HG03139 (cell line): Measurements from ENCODE around the gene RGS16.

ENCODE experiments used
- ATAC-seq: cut with Tn5 transposase; IDR thresholded peaks from one replicate; pipeline ENCODE4 v1.9.1; 2021; ENCODE audit not compliant: unreplicated experiment

RGS16 gene

DNA sequence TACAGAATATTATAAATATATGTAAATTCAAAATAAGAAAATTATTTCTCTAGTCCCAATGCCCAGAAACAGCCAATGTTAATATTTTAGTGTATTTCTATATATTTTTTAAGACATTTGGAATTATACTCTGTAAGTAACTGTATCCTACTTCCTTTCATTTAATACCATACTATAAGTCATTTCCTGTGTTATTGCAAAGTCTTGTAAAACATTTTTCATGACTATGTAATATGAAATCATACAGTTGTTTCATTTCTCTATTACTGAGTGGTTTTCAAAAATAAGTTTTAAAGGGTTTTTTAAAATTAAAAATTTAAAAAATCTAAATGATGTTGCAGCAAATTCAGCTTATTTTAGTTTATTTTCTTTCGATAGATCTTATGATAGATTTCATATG lies 17.1 kb downstream of the RGS16 start:
- ATAC-seq: no peak

DNA sequence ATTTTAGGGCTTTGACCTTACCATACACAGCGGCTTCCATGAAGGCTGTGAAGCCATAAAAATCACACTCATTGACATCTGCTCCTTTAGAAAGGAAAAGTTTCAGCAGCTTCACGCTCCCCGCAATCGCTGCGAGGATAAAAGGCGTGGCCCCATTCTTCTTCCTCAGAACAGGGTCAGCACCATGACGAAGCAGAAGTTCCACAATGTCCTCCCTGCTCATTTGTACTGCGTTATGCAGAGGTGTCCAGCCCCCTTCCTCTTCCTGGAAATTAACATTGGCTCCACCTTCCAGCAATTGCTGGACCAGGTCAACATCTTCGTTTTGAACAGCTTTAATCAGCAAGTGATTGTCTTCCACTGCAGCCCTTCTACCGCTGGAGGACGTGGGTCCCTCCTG lies 17.8 kb downstream of the RGS16 start:
- ATAC-seq: no peak

- no peak for ATAC-seq
These were observed 19.4 kb downstream of the RGS16 start for GRCh38 chr1:182584746-182585145.

DNA sequence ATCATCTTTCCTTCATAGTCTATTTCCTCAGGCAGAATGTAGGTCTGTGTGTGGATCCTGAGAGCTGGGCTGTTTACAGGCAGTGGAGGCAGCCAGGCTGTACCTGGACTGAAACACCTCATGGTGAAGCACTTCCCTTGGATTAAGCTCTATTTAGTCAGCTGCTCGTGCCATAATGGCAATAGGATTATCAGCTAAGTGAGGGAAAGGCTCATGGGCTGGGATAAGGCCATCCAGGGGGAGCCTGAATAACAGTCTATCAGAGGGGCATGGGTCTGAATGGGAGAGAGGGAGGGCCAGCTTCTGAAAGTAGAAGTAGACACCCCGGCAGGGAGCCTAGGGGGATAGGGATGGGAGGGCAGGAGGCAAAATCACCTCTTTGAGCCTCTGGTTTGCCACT lies 23.5 kb downstream of the RGS16 start:
- ATAC-seq: no peak

DNA sequence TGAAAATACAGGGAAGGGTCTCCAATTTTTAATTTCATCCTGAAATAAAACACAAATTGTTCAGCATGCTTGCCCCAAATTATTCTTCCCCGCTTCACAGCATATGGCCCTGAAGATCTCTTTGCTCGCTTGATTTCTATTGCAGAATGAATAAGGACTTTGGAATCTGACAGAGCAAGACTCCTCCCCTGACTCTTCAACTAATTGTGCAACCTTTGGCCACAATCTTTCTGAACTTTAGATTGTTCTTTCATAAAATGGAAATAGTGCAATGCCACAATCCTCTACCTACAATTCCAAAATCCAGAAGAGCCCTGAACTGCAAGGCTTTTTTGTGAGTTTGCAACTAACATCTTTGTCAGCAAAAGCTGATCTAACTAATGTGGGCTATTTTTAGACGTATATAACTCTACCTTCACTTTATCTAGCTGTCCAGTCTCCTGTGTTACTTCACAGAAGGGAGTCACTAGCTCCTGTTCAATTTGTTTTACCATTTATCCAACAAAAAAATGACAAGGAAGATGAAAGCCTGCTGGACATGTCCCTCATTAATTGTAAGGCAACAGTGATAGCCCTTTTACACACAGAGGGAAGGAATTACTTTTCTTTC lies 28.5 kb downstream of the RGS16 start:
- ATAC-seq: no peak

DNA sequence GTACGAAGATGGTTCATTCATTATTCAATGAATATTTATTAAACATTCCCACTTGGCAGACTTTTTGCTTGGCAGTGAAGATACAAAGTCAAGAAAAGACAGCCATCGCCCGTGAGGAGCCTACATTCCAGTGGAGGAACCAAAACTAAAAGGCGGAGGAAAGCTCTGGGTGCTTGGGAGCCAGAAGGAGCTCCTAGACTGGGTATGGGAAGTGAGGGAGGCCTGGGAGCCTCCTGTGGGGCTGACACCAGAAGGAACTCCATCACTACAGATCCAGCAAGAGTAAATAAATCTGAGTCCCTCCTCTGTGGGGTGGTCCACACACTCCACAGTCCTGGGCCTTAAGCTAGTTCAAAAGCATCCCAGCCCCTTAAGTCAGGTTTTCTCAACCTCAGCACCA lies 30.0 kb downstream of the RGS16 start:
- no peak for ATAC-seq

DNA sequence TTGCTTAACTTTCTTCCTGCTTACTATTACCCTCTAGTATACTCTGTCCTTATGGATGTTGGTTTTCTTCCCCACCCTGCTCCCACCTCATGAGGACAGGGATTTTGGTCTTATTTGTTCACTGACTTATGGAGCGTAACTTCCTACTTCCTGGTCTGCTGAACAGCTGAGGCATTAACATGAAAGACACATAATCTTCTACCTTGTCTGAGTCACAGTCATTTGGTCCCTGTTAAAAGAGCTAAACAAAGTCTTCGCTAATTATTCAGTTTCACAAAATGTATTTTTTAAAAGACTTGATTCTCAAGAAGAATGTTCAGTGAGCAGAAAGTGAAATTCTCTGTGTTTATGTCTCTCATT lies 33.6 kb downstream of the RGS16 start:
- ATAC-seq: no peak

- no peak for ATAC-seq
These were observed 34.1 kb downstream of the RGS16 start for GRCh38 chr1:182569939-182570610.

- ATAC-seq: no peak
These were observed 35.4 kb downstream of the RGS16 start for GRCh38 chr1:182568647-182569284.

GRCh38 chr1:182567629-182568028 lies 36.6 kb downstream of the RGS16 start:
- no peak for ATAC-seq

DNA sequence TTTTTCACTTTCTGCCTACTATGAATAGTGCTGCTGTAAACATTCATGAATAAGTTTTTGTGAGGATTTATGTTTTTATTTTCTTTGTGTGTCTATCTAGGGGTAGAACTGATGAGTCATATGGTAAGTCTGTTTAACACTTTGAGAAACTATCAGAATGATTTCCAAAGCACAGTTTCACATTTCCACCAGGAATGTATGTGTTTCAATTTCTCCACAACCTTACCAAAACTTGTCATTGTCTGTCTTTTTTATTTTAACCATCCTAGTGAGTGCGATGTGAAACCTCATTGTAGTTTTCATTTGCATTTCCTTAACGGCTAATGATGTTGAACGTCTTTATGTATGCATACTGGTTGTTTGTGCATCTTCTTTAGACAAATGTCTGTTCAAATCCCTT lies 38.7 kb downstream of the RGS16 start:
- no peak for ATAC-seq

- ATAC-seq: no peak
These were observed 39.7 kb downstream of the RGS16 start for GRCh38 chr1:182564406-182565004.

- no peak for ATAC-seq
These were observed 41.1 kb downstream of the RGS16 start for GRCh38 chr1:182563095-182563494.

DNA sequence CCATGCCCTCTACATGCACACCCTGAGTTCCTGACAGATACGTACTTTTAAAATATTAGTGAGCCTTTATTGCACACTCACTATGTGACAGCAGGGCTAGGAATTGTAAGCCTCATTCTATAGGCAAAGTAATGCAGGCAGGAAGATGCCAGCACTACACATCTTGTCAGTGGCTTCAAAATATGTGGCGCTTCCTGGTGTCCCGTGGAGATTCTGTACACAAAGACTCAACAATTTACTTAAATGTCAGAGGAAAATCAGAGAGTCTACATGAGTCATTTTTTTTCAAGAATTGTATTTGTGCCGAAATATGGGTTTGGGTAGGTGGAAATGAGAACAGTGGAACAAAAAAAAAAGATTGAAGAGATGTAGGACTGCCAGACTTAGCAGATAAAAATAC lies 42.7 kb downstream of the RGS16 start:
- no peak for ATAC-seq

GRCh38 chr1:182560392-182560984 lies 43.7 kb downstream of the RGS16 start:
- ATAC-seq: no peak

DNA sequence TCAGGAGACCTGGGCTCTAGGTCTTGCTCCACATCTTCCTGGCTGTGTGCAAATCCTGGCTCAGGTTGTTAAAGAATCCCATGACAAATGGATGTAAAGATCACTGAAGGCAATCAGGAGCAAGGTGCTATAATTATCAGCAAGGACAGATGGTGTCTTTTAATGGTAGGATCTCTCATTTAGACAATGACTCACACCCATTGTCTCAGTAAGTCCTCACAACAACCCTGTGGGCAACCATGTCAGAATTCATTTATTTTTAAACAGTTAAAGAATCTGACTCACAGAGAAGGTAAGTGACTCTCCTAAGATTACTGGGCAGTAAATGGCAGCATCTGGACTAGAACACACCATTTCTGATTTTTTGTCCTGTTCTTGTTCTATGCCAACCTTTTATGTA lies 47.9 kb downstream of the RGS16 start:
- no peak for ATAC-seq

GRCh38 chr1:182555493-182555892 lies 48.7 kb downstream of the RGS16 start:
- ATAC-seq: no peak

GRCh38 chr1:182552527-182552926 lies 51.7 kb downstream of the RGS16 start:
- no peak for ATAC-seq

GRCh38 chr1:182549811-182550210 lies 54.4 kb downstream of the RGS16 start:
- ATAC-seq: no peak

GRCh38 chr1:182549346-182549745 lies 54.8 kb downstream of the RGS16 start:
- ATAC-seq: no peak
